ENCODE measurements around the gene AKR7A2. TPM values are rescaled to one million over a fixed set of nuclear protein-coding genes. Genes with fewer than 3 reads are reported as not detected.
"Not testable (repeated sequence)": the region's sequence is repeated elsewhere in the genome, so short reads cannot be mapped to it uniquely, and the experiment has no call there.

AKR7A2 gene

DNA sequence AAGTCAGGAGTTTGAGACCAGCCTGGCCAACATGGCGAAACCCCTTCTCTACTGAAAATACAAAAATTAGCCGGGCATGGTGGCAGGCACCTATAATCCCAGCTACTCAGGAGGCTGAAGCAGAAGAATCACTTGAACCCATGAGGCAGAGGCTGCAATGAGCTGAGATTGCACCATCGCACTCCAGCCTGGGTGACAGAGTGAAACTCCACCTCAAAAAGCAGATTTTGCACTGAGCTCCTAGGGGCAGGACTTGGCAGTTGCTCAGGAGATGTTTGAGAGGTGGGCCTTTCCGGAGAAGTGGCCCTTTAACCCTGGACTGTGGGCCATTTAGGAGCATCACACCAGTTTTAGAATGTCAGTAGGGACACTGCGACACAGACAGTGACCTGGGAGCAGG is 55.6 kb downstream of the AKR7A2 start:
- not testable (repeated sequence) for H3K9ac ChIP-seq (ENCODE audit: low read depth, low read length, poor library complexity); H3K18ac ChIP-seq (ENCODE audit: low read length); H3K27me3 ChIP-seq (ENCODE audit: control insufficient read depth in 3 of 3, insufficient read depth in 3 of 3, low read depth in 1 of 3, low read length in 3 of 3); H3K79me1 ChIP-seq (ENCODE audit: low read depth, low read length); H3K14ac ChIP-seq (ENCODE audit: low read length); H3K4ac ChIP-seq (ENCODE audit: low read length); DNase-seq (ENCODE audit: low spot score); H2BK12ac ChIP-seq (ENCODE audit: low read length); H4K8ac ChIP-seq (ENCODE audit: low read depth, low read length); H3K9me3 ChIP-seq (replicated peaks in 1 of 2; ENCODE audit: control insufficient read depth in 2 of 2, insufficient read depth in 1 of 2, low read depth in 1 of 2, low read length in 2 of 2); H3K4me3 ChIP-seq (ENCODE audit: low read length in 2 of 2); H3K27ac ChIP-seq (replicated peaks; ENCODE audit: low read length); H3K23ac ChIP-seq (ENCODE audit: low read depth, low read length, poor library complexity); H3K4me2 ChIP-seq (ENCODE audit: insufficient read depth, low read length, poor library complexity, severe bottlenecking); H2BK120ac ChIP-seq (ENCODE audit: low read depth, low read length); H4K91ac ChIP-seq (ENCODE audit: low read depth, low read length, poor library complexity); H2AFZ ChIP-seq (ENCODE audit: low read length); H2BK15ac ChIP-seq (ENCODE audit: low read length); H2AK5ac ChIP-seq (ENCODE audit: low read depth, low read length)
- H3K36me3 ChIP-seq (replicated peaks in 1 of 2; ENCODE audit: control insufficient read depth in 2 of 2, insufficient read depth in 2 of 2, low read length in 2 of 2), result peaks cover 36 to 80% of the 10 kb centered on the region in 2 donors
- H2BK5ac ChIP-seq (ENCODE audit: low read length), result peak overlapping the region; percentile 19
- peaks cover 6 to 10% of the 10 kb centered on the region in 2 donors for H3K4me1 ChIP-seq (ENCODE audit: control insufficient read depth in 2 of 2, insufficient read depth in 1 of 2, low read depth in 1 of 2, low read length in 2 of 2)
- no CpG with 5 or more reads among the region's 5 CpGs for WGBS, 2 donors (ENCODE audit: extremely low coverage in 2 of 2, insufficient read length in 2 of 2, insufficient replicate concordance in 1 of 2)

DNA sequence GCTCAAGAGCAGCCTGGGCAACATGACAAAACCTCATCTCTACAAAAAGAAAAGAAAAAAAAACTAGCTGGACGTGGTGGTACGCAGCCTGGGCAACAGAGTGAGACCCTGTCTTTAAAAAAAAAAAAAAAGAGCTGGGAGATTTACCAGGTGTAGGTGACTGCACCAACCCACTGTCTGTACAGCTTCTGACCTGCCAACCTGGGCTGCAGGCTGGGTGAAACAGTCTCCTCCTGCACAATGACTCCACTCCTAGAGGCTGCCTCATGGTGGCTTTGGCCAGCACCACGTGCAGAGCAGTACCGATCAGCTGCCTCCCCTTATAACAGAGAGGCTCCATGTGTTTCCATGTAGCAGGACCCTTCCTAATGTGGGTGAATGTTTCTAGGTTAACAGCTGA is 56.7 kb downstream of the AKR7A2 start:
- Histone ChIP-seq H2AFZ (ENCODE audit: low read length) (no peak overlapping the region), H3K27ac (replicated peaks; ENCODE audit: low read length) (no peak overlapping the region), H3K4ac (ENCODE audit: low read length) (no peak overlapping the region), H2BK15ac (ENCODE audit: low read length) (no peak overlapping the region), H2BK12ac (ENCODE audit: low read length) (no peak overlapping the region), H4K8ac (ENCODE audit: low read depth, low read length) (no peak overlapping the region), H3K14ac (ENCODE audit: low read length) (no peak overlapping the region), H3K9ac (ENCODE audit: low read depth, low read length, poor library complexity) (no peak overlapping the region), H3K4me2 (ENCODE audit: insufficient read depth, low read length, poor library complexity, severe bottlenecking) (no peak overlapping the region), H3K4me3 (ENCODE audit: low read length in 2 of 2) (no peak overlapping the region), H3K18ac (ENCODE audit: low read length) (no peak overlapping the region), H2BK120ac (ENCODE audit: low read depth, low read length) (no peak overlapping the region), H3K79me1 (ENCODE audit: low read depth, low read length) (peaks cover 7% of the 10 kb centered on the region), H2BK5ac (ENCODE audit: low read length) (no peak overlapping the region), H2AK5ac (ENCODE audit: low read depth, low read length) (no peak overlapping the region), H3K36me3 (replicated peaks in 1 of 2; ENCODE audit: control insufficient read depth in 2 of 2, insufficient read depth in 2 of 2, low read length in 2 of 2) (peaks cover 36 to 71% of the 10 kb centered on the region in 2 donors), H3K4me1 (ENCODE audit: control insufficient read depth in 2 of 2, insufficient read depth in 1 of 2, low read depth in 1 of 2, low read length in 2 of 2) (peaks cover 9 to 13% of the 10 kb centered on the region in 2 donors), H4K91ac (ENCODE audit: low read depth, low read length, poor library complexity) (no peak overlapping the region), H3K27me3 (ENCODE audit: control insufficient read depth in 3 of 3, insufficient read depth in 3 of 3, low read depth in 1 of 3, low read length in 3 of 3) (no peaks in the 10 kb centered on the region), H3K9me3 (replicated peaks in 1 of 2; ENCODE audit: control insufficient read depth in 2 of 2, insufficient read depth in 1 of 2, low read depth in 1 of 2, low read length in 2 of 2) (no peaks in the 10 kb centered on the region), H3K23ac (ENCODE audit: low read depth, low read length, poor library complexity) (no peak overlapping the region)
- no CpG with 5 or more reads among the region's 4 CpGs for WGBS, 2 donors (ENCODE audit: extremely low coverage in 2 of 2, insufficient read length in 2 of 2, insufficient replicate concordance in 1 of 2)
- no peak for DNase-seq (ENCODE audit: low spot score)

DNA sequence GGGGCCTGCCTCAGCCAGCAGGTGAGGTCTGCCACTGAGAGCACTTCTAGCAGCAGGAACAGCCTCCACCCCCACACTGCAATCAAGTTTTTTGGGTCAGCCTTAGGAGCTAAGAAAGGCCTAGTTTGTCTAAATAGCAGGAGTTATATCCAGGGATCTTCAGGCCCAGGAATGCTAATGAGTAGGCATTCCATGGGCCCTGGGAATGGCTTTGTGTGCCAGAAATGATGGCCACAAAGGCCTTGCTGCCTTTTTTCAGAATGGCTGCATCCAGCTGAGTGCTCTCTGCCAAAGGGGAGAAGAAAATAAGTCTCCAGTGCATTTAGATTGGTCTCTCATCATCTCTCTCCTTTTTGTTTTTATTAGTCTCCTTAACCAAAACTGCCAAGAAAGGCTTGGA is 57.5 kb downstream of the AKR7A2 start:
- no peak overlapping the region for H3K14ac ChIP-seq (ENCODE audit: low read length)
- no peak overlapping the region for H2BK12ac ChIP-seq (ENCODE audit: low read length)
- peaks cover 31 to 64% of the 10 kb centered on the region in 2 donors for H3K36me3 ChIP-seq (replicated peaks in 1 of 2; ENCODE audit: control insufficient read depth in 2 of 2, insufficient read depth in 2 of 2, low read length in 2 of 2)
- H4K8ac ChIP-seq (ENCODE audit: low read depth, low read length), result no peak overlapping the region
- no peak overlapping the region for H3K4ac ChIP-seq (ENCODE audit: low read length)
- no peak overlapping the region for H4K91ac ChIP-seq (ENCODE audit: low read depth, low read length, poor library complexity)
- H3K4me3 ChIP-seq (ENCODE audit: low read length in 2 of 2), result no peak overlapping the region
- H2BK120ac ChIP-seq (ENCODE audit: low read depth, low read length), result no peak overlapping the region
- peak overlapping the region; percentile 73 for H3K27ac ChIP-seq (replicated peaks; ENCODE audit: low read length)
- H2BK5ac ChIP-seq (ENCODE audit: low read length), result no peak overlapping the region
- no peak overlapping the region for H3K23ac ChIP-seq (ENCODE audit: low read depth, low read length, poor library complexity)
- no peak overlapping the region for H2AFZ ChIP-seq (ENCODE audit: low read length)
- H2BK15ac ChIP-seq (ENCODE audit: low read length), result no peak overlapping the region
- peak; percentile 12 for DNase-seq (ENCODE audit: low spot score)
- no peak overlapping the region for H3K9ac ChIP-seq (ENCODE audit: low read depth, low read length, poor library complexity)
- no peak overlapping the region for H3K18ac ChIP-seq (ENCODE audit: low read length)
- no peaks in the 10 kb centered on the region for H3K9me3 ChIP-seq (replicated peaks in 1 of 2; ENCODE audit: control insufficient read depth in 2 of 2, insufficient read depth in 1 of 2, low read depth in 1 of 2, low read length in 2 of 2)
- H3K4me1 ChIP-seq (ENCODE audit: control insufficient read depth in 2 of 2, insufficient read depth in 1 of 2, low read depth in 1 of 2, low read length in 2 of 2), result peaks cover 10 to 13% of the 10 kb centered on the region in 2 donors
- no peak overlapping the region for H3K4me2 ChIP-seq (ENCODE audit: insufficient read depth, low read length, poor library complexity, severe bottlenecking)
- no peak overlapping the region for H2AK5ac ChIP-seq (ENCODE audit: low read depth, low read length)
- peaks cover 7% of the 10 kb centered on the region for H3K79me1 ChIP-seq (ENCODE audit: low read depth, low read length)
- H3K27me3 ChIP-seq (ENCODE audit: control insufficient read depth in 3 of 3, insufficient read depth in 3 of 3, low read depth in 1 of 3, low read length in 3 of 3), result no peaks in the 10 kb centered on the region

Small RNA genes within 50 kb of the gene (small RNA-seq; reads per million reads assigned to genes)
- not detected for gene RNU6-1099P (ENCODE audit: insufficient read depth)
